GM18870 (cell line): ENCODE data around the gene KNDC1.

ENCODE experiments used
- ATAC-seq: cut with Tn5 transposase; IDR thresholded peaks from one replicate; pipeline ENCODE4 v1.9.1; 2021; ENCODE audit warnings: moderate library complexity; ENCODE audit not compliant: unreplicated experiment

KNDC1 gene

DNA sequence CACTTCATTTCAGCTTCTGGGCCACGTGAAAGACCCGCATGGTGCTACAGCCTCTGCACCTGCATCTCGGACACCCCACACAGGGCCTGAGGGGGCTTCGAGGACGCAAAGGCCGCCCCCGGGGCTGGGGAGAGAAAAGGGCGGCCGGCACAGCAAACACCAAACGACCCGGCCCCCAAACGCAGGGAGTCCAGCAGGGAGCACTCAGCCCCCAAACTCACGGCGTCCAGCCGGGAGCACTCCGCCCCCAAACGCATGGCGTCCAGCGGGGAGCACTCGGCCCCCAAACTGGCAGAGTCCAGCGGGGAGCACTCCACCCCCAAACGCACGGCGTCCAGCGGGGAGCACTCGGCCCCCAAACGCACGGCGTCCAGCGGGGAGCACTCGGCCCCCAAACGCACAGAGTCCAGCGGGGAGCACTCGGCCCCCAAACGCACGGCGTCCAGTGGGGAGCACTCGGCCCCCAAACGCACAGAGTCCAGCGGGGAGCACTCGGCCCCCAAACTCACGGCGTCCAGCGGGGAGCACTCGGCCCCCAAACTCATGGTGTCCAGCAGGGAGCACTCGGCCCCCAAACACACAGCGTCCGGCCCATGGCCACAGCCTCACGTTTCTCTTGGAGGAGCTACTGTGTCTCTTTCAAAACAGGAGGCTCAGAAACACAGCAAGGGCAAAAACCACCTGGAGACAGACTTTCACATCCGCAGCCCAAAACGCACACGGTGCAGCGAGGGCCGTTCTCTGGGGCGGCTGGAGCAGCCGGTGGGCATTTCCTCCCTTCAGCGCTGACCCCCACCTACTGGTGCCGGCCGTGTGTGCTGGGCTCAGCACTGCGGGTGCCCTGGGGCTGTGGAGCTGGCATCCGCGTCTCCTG is 43.0 kb downstream of the KNDC1 start:
- ATAC-seq = no peak

DNA sequence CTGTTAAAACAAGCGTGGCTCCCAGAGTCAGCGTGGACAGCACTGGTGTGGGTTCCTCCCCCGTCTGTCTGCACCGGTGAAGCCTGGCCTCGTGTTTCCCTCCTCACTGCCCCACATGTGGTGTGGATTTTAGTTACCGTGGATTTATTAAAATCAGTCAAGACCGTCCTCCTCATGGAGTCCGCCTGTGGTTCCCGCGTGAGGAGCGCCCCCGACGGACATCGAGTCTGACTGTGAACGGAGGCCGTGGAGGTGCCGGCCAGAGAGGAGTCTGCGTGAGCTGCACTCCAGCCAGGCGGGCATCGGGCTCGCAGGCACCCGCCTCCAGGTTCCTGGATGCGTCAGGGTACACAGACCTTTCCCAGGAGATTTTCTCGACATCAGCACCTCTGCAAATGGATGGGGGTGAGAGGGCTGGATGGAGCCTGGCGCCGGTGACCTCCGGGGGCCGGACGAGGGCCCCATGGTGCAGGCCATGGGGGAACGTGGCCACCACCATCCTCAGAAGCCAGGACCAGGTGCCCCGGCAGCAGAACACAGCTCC is 43.7 kb downstream of the KNDC1 start:
- ATAC-seq = no peak

DNA sequence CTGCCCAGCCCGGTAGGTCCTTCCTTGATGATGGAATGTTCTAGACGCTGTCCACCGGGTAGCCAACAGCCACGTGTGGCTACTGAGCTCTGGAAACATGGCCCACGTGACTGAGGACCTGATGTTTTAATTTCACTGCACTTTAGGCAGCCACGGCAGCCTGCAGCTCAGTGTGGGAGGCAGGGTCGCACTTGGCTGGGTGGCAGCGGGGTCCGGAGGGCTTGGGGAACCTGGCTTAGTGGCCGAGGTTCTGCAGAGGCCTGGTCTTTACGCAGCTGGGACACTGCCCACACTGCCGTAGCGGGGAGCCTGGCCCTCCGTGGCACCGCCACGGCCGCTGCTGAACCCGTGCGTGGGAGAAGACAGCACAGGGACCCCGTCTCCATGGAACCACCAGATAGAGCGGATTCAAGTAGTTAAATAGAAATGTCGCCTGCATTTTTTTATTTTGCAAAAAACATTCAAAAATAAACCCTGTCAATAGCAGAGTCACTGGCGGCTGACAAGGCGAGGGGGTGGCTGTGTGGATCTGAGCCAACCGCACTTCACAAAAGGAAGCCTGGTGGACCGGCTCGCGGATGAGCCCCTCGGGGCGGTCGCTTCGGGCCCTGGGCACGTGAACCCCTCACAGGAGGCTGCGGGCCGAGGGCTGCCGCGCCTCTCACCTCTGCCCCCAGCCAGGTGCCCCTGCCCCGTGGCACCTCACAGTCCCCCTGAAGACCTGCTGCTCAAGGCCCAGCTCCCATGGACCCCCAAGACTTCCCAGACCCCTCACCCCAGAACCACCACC is 44.4 kb downstream of the KNDC1 start:
- ATAC-seq = no peak

DNA sequence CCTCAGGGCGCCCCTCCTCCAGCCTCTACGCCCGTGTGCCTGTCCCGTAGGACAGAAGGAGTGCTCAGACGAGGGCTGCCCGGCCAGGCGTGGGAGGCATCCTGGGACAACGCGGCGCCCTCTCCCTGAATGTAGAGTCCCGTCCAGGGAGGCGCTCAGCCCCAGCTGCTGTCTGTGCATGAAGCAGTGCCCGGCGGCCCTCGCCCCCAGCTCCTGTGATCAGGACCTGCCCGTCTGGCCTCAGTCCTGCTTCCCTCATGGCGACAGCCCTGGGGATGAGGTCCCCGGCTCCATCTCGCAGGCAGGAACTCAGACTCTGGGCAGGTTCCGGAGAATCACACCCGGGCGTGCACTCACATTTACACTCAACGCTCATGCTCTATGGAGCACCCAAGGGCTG is 45.1 kb downstream of the KNDC1 start:
- ATAC-seq = no peak

DNA sequence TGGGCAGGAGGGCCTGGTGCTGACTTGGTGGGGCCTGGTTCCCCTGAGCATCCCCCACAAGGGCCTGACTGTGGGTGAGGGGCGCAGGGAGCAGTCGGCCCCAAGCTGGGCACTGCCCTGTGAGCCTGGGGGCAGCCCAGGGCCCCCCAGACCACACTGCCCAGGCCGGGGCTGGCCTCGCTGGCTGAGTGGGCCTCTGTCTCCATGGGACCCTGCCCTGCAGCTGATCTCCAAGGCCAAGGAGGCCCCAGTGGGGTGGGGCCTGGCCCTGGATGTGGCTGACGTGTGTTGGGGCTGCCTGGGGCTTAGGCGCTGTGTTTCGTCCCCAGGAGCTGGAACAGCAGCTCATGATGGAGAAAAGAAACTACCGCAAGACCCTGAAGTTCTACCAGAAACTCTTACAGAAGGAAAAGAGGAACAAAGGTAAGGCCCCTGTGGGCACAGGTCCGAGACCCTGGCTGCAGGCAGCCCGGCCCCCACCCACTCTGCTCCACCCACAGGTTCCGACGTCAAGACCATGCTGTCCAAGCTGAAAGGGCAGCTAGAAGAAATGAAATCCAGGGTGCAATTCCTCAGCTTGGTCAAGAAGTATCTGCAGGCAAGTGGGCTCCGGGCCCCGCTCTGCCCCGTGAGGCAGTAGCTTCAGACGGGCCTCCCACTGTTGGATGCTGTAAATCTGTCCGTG is 46.5 kb downstream of the KNDC1 start:
- no peak for ATAC-seq

DNA sequence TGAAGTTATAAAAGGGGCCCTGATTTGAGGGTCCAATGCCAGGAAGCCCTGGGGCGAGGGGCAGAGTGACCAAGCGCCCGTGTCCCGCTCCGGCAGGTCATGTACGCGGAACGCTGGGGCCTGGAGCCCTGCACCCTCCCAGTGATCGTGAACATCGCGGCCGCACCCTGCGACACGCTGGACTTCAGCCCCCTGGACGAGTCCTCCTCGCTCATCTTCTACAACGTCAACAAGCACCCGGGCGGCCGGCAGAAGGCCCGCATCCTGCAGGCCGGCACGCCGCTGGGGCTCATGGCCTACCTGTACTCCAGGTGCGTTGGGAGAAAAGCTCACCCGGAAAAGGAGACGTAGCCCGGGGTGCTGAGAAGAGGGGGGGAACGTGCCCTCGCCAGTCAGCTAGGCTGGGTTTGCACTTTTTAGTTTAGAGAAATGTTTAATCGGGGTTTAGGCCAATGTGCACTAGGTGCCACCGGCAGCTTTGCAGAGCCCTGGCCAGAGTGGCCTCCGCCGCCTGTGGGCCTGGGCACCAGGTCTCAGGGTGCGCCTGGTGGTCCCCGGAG is 47.1 kb downstream of the KNDC1 start:
- no peak for ATAC-seq

- no peak for ATAC-seq
Measured at GRCh38 chr10:133207627-133208026, 47.6 kb downstream of the KNDC1 start.

DNA sequence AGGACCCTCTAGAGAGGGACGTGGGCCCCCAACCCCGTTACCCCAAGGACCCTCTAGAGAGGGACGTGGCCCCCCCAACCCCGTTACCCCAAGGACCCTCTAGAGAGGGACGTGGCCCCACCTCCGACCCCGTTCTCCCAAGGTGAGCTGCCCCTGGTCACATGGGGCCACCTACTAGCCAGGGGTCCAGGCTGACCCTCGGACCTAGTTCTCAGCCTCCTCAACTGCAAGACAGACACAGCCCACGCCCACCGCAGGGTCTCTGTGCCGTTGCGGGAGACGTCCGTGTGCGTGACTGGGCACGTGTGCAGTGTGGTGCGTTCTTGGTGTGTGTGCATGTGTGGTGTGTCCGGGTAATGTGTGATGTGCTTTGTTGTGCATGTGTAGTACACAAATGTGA is 48.4 kb downstream of the KNDC1 start:
- ATAC-seq = no peak

GRCh38 chr10:133209117-133209516 is 49.1 kb downstream of the KNDC1 start:
- ATAC-seq = no peak

DNA sequence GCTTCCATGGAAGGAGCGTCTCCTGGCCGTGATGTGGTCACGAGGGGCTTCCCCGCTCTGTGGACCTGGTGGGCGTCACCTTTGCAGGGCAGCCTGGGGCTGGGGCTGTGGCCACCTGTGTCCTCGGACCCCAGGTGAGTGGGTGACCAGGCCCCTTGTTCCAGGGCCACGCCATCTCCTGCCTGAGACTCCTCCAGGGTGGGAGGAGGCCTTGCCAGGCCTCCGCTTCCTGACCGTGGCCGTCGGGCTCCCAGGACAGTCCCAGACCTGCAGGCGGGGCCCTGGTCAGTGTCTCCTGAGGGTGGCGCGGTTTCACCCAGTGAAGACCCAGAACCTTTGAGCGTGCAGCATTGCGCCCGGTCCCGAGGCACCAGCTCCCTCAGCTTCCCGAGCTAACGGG is 49.6 kb downstream of the KNDC1 start:
- ATAC-seq = no peak

DNA sequence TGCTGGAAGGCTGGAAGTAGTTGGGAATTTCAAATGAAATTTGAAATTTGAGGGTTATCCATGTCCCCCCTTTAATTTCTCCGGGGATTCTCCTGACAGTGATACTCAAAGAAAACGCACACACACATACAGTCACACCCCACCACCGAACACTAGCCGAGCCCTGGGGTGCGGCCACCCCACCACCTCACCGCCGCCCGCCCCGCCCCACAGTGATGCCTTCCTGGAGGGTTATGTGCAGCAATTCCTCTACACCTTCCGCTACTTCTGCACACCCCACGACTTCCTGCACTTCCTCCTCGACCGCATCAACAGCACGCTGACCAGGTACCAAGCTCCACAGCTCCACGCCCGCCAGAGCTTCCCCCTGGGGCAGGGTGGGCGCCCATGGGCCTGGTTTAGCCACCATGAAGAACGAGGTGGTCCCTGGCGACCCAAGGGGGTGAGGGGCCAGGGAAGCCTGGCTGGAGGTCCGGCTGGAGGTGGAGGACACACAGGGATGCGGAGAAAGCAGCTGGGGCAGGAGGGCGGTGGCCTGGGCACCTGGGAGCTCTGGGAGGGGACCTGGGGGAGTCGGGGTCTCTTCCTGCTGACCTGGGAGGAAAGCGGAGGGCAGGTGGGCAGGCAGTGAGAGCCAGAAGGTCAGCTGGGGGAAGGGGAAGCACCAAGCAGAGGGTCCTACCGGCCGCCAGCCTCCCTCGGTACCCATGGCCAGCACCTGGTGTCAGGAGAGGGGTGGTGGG is 50.5 kb downstream of the KNDC1 start:
- ATAC-seq = no peak

DNA sequence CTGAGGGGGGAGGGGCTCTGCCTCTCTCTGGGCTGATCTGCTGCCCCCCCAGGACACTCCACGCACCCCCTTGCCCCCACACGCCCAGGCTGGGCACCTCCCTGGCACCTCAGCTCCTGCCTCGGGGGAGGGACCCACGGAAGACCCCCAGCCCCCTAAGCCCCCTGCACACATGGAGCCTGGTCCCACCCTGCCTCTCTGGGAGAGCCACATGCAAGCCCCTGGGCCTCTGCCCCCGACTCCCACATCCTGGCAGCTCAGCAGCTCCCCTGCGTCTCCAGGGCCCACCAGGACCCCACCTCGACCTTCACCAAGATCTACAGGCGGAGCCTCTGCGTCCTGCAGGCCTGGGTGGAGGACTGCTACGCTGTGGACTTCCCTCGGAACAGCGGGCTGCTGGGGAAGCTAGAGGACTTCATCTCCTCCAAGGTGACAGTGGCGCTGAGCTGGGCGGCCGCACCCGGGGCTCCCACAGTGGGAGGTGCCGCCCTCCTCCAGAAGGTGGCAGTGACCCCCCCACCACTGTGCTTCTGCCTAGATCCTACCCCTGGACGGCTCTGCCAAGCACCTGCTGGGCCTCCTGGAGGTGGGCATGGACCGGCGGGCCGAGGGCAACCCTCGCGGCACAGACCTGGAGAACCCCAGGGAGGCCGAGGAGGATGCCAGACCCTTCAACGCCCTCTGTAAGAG is 51.3 kb downstream of the KNDC1 start:
- ATAC-seq = no peak

GRCh38 chr10:133211959-133212852 is 52.2 kb downstream of the KNDC1 start:
- no peak for ATAC-seq

DNA sequence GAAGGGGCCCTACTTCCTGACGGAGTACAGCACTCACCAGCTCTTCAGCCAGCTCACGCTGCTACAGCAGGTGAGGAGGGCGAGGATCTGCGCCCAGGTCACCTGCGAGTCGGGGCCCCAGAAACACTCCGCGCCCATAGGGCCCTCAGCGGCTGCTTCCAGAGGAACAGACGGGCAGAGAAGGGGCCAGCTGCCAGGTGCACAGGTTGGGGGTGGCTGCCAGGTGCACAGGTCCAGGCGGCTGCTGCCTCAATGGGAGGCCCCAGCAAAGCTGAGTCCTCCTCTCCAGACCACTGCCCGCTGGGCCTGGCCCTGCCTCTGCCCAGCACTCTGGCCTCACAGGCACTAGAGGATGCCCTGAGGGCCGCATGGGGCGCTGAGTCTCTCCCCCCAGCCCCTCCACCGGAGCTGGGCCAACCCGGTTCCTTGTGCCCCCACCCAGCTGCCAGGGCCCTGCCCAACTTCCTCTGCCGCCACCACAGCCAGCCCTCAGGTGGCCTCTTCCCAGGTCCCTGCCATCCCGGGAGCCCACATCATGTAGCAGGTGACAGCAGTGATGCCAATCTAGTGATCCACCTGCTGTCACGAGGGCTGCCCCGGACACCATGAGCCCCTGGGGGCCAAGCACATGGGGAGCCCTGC is 53.0 kb downstream of the KNDC1 start:
- ATAC-seq = no peak

GRCh38 chr10:133213641-133214467 is 53.8 kb downstream of the KNDC1 start:
- no peak for ATAC-seq

DNA sequence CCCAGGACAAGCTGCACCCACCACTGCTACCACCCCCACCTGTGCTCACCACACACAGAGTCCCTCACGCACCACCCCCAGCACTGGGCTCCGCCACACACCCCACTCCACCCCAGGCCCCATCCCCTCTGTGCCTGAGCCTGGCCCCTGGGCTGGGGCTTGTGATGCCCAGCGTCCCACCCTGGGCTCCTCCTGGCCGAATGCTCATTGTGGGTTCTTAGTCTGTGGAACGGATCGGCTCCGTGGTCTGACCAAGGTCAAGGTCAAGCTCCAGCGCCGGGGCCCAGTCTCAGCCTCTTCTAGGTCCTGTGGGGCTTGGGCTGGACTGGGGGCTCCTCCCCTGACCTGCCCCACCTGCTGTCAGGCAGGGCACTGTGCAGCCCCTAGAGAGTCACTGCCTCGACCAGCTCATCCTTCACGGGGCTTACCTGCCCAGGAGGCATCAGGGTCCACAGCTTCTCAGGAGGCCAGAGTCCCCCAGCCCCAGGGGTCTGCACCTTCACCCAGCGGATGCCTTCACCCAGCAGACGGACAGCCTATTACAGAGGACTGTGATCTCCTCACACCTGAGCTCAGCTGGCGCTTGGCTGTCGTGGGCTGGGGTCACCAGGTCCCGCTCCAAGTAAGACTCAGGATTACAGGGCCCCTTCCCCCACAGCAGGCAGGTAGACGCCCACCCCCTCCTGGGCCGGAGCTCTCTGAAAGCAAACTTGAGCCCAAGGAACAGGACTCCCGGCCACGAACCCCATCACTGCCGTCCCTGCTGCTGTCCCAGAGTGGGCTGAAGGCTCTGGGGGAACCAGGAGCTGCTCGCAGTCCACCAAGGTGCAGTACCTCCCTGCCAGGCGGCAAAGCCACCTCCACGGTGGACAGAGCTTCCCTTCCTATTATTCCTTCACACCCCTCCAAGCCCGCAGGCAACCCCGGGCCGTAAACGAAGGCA is 54.7 kb downstream of the KNDC1 start:
- no peak for ATAC-seq
